Measurements from ENCODE around the gene ZNF141. TPM values are rescaled to one million over a fixed set of nuclear protein-coding genes. Genes with fewer than 3 reads are reported as not detected.

The ZNF141 gene
- total RNA-seq, 1 experiment from 2014 or later, result 8.8 TPM

GRCh38 chr4:385934-386707 is 48.5 kb downstream of the ZNF141 start:
- no peak for DNase-seq (ENCODE audit: low read depth)

GRCh38 chr4:386708-387105 is 49.1 kb downstream of the ZNF141 start:
- no peak for DNase-seq (ENCODE audit: low read depth)

- DNase-seq (ENCODE audit: low read depth), result no peak
These were observed 66.4 kb downstream of the ZNF141 start for GRCh38 chr4:404006-404405.

GRCh38 chr4:408321-408720 is 70.7 kb downstream of the ZNF141 start:
- DNase-seq (ENCODE audit: low read depth), result peak; percentile 55

- no peak for DNase-seq (ENCODE audit: low read depth)
These were observed 85.0 kb downstream of the ZNF141 start for GRCh38 chr4:422587-422986.

Other genes starting within 250 kb of the ZNF141 start
- 3.6 and 4.2 TPM in 2 replicates for gene ZNF718, start 213.3 kb upstream of the ZNF141 start, total RNA-seq (2014; rRNA removed; shearing (Covaris generic))
- 0.10 TPM in 1 of 2 replicates, not detected in the other for gene ZNF732, start 32.3 kb upstream of the ZNF141 start, total RNA-seq (2014; rRNA removed; shearing (Covaris generic))
- gene ZNF721, start 161.3 kb downstream of the ZNF141 start, total RNA-seq (2014; rRNA removed; shearing (Covaris generic)), result 9.5 and 13.8 TPM in 2 replicates
- gene PIGG, start 161.4 kb downstream of the ZNF141 start, total RNA-seq (2014; rRNA removed; shearing (Covaris generic)), result 16.1 and 22.9 TPM in 2 replicates
- gene TMEM271, start 238.5 kb downstream of the ZNF141 start, total RNA-seq (2014; rRNA removed; shearing (Covaris generic)), result not detected in 2 replicates

Data from RPMI7951 (cell line).